SH-SY5Y (cell line): ENCODE results near the gene EFHC2.

ENCODE experiments used
- GATA2 ChIP-seq: IDR thresholded peaks from 2 replicates; pipeline ENCODE4 v1.6.1; 2011; ENCODE audit warnings: mild to moderate bottlenecking, low read depth, low read length
- GATA3 ChIP-seq: IDR thresholded peaks from 2 replicates; pipeline ENCODE4 v1.6.1; 2011; ENCODE audit warnings: low read depth, mild to moderate bottlenecking, low read length, moderate library complexity

GRCh38 chrX:44344194-44344593, 722 bp upstream of the EFHC2 start:
- TF ChIP-seq GATA3 = no peak
- TF ChIP-seq GATA2 = no peak
